Fibroblast of peridontal ligament (primary cell): Measurements from ENCODE around the gene FCHSD2.
A peak's percentile ranks its signal among the peaks of the same experiment; 100 is the strongest.
"Not testable (repeated sequence)": the region's sequence is repeated elsewhere in the genome, so short reads cannot be mapped to it uniquely, and the experiment has no call there.

ENCODE experiments used
- DNase-seq: peaks from one replicate; pipeline ENCODE4 v3.0.0-alpha.2; 2010; ENCODE audit errors: extremely low read depth

FCHSD2 gene

DNA sequence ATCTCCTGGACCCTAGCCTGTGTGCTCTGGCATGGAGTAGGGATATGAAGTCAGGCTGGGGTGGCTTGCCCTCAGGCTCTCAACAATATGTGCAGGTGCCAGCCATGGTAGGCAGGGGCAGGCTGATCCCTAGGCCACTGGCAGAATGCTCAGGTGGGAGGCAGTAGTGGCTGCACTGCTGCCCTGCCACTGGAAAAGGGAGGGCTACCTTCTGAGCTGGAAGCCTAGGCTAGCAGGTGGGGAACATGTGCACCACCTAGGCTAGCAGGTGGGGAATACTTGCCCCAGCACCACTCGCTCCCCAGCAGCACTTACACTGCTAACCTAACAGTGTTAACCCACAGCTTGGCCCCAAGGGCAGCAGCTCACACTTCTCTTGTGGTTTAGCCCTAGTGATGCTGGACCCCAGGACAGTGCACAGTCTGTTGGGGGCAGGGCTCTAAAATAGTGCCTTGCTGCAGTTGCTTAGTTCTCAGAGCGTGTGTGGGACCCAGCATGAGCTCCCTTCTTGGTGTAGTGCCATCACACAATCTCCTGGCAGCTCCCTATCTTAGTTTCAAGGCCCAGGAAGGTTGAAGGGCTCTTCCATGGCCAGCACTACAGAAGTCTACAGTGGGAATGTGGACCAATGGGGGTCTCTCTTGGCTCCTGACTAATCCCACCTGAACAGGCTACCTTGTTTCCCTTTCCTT lies 130.8 kb downstream of the FCHSD2 start:
- DNase-seq = no peak

DNA sequence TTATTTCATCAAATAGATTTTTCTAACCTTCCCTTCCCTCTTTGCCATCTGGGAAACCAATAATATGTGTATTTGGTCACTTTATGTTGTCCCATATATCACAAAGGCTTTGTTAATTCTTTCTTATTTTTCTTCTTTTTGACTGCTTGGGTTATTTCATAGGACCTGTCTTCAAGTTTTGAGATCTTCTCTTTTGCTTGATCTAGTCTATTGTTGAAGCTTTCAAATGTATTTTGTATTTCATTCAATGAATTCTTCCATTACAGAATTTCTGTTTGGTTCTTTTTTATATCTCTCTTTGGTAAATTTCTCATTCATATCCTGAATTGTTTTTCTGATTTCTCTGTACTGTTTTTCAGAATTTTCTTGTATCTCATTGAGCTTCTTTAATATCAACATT lies 132.1 kb downstream of the FCHSD2 start:
- DNase-seq = no peak

DNA sequence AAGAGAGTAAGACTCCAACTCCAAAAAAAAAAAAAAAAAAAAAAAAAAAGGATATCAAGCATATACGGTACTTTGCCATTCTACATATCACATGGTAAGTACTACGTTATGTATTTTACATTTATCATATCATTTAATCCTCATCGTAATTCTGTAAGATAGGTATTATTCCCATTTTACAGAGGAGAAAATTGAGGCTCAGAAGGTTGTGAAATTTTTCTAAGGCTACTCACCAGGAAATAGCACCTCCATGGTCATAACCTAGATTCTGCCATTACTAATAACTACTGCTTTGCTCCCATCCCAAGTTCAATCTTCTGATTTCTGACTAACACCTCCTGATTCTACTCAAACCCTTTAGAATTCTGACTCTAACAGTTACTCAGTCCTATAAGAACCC lies 138.0 kb downstream of the FCHSD2 start:
- no peak for DNase-seq

DNA sequence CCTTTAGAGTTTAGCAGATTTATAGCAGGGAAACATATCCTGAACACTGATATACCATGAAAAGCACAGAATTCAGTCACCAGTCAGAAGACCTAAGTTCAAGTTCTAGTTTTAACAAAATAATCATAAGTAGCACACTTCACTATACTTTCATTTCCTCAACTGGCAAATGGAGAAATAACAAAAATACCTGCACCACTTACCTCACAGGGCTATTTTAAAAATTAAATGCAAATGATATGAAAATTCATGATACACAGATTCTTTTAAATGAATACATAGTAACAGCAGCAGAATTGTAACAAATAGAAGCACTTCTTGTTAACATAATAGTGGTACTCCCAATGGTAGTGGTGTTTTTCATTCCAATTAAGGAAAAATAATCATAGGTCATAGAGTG lies 139.0 kb downstream of the FCHSD2 start:
- no peak for DNase-seq

DNA sequence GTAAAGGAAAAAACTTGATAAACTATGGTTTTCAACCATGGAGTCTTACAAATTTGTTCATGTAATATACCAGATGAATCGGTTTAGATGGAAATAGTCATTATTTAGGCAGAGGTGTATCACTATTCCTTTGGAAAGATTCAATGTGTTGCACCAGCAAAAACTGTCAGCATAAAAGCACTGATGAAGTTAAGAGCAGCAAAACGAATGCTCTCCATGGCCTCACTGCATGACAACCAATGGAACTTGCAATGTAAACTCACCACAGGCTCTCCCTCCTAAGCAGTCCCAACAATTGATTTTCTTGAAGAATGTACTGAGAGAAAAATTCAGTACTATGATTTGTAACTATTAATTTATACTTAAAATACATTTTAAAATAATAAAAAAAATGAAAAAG lies 139.9 kb downstream of the FCHSD2 start:
- DNase-seq = no peak

DNA sequence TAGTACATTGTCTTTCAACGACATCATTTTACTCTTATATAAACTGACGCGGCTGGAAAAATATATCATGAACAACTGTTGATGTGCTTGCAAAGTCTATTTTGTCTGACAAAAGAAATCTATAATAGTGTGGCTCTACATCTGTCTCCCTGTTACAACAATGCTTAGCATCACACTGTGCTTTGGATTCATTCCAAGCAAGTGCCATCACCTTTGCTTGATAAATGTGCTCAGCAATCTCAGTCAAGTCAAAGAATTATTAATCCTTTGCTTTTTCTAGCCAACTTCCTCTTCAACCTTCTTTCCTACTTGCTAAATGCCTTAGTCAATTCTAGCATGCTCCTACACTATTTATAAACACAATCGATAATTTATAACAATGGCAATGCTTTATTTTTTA lies 140.5 kb downstream of the FCHSD2 start:
- no peak for DNase-seq

DNA sequence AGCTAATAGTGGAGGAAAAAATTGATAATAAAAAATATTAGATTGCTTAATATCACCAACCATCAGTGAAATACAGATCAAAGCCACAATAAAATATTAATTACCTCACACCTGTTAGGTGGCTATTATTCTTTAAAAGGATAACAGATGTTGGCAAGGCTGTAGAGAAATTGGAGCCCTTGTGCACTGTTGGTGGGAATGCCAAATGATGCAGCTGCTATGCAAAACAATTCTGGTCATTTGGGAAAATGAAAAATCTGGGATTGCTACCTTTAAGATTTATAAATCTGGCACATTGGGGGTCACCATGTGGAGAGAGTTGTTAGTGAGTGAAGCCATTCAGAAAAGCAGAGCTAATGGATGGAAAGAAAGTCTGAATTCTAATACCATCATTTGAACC lies 143.4 kb downstream of the FCHSD2 start:
- no peak for DNase-seq

DNA sequence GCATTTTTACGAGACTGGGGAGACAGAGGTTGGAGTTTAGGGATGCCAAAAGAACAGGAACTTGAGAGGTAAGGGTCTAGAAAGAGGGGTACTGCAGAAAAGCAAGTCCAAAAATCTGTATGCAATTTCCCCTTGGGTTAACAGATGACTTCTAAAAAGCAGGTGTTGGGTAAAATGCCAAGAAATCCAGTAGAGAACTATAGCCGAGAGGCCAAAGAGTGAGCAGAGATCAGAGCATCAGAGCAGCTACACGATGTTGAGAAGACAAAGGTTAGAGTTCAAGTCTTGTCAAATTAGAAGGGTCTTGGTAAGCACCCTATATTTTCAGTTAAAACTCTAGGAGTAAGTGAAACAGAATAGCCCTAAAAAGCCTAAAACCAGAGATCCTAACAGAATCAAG lies 145.2 kb downstream of the FCHSD2 start:
- DNase-seq = no peak

DNA sequence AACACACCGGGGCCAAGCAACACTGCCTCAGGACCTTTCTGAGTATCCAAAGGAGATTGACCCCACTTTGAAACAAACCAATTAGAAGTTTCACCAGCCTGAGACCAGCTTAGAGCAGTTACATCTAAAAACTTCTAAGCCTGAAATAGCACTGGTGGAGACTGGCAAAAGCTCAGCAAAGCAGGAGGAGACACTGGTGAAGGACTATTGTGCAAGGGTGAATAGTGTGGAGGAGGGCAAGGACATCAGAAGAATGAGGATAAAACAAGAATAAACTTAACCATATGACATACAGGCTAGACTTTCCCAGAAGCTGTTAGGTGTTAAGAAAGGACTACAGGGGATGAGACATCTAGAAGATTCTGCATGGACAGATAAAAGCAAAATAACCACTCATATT lies 152.4 kb downstream of the FCHSD2 start:
- DNase-seq = peak; percentile 44

DNA sequence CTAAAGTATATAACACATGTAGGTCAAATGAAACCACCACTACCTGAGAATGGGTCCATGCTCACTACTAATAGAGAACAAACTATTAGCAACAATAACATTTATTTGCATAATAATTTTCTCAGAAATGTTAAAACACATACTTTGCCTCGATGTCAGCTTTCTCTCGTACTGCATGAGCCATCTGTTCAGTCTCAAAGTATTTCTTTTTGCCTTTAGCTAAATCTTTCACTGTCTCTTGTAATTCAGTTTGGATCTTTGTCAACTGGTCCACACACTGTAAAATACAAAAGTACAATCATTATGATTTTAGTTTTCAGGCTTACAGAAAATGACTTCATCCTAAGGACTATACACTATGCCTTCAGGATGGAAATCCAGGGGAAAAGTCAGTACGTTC lies 153.3 kb downstream of the FCHSD2 start:
- DNase-seq = no peak

DNA sequence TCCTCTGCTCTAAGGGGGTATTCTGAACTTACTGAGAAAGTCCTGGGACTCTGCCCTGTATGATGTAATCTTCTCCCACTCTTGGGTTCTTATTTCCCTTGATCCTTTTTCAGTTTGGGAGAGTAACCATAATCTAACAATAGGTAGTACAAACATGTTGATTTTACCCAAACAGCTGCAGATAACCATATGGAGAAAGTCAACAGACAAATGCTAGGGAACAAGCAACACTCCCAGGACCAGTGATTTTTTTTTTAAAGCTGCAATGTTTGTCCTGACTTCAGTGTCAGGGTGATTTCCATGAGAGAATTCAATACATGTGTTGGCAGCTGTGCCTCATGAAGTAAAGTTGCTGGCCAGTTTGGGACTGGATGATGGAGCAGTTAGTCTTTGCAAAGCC lies 156.5 kb downstream of the FCHSD2 start:
- DNase-seq = peak; percentile 38

DNA sequence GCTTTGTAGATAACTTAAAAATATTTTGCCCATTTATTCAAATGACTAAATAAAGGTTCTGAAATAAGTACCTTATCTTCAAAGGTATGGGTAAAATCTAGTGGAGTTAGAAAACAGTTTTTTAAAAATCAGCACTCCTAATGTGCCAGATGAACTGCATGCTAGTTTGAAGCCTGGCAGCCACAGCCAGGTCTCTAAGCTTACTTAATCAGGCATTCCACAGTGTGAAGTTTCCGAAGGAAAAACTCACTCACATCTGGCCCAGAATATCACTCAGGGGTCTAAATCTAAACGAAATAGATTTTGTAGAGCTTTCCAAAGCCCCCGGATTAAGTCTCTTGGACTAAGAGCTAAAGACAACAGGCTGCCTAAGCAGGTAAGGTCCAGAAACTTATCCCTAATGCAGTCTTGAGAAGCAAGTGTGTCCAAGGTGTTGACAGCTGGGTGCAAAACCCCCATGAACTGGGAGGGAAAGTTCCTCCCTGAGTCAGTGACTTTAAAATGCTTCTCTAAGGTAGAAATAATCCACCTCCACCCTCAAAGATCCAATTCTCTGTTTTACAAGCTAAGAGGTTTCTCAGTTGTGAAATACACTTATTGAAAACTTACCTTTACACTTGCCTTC lies 157.6 kb downstream of the FCHSD2 start:
- no peak for DNase-seq

DNA sequence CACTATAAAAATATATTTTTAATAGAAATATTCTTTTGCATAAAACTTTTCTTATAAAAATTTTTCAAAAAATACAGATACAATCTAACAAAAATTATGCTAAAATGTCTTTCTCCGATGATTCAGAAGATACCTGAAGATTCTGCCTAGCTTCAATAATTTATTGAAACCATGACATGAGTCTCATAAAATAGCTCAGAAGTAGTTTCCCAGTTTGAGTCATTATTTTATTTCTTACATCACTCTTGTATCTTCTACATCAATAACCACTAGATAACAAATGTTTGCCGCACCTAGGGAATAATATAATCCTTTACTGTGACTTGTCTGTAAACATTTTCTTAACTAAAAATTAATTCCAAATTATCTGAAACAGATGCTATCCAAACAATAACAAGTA lies 158.6 kb downstream of the FCHSD2 start:
- DNase-seq = no peak

DNA sequence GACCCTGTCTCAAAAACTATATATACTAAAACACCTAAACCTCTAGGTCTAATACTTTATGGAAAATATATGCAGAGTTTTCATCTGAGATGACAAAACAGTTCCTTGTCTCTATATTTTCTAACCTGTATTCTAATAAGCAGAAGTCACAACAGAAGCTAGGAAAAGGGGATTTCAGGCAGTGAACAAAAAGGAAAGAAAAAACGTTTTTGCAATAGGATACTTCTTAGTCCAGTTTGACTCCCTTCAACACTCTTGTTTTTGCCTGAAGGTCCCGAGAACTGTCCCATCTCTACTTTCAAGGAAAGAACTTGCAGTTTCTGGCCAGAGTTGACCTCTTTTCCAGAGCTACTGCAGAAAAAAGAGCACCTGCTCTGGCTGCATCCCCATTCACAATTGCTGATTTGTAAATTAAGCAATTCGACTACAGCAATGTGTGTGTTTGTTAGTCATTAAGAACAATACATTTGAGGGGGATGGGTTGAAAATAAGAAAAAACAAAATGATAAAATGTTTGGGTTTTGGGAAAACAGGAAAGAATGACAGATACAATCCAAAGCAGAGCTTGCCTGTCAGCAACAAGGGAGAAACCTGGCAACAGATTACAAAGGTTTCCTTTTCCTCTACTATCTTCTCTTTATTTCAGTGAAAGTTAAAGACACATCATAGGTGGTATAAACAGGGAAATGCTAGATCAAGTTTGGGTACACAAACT lies 160.0 kb downstream of the FCHSD2 start:
- DNase-seq = no peak

DNA sequence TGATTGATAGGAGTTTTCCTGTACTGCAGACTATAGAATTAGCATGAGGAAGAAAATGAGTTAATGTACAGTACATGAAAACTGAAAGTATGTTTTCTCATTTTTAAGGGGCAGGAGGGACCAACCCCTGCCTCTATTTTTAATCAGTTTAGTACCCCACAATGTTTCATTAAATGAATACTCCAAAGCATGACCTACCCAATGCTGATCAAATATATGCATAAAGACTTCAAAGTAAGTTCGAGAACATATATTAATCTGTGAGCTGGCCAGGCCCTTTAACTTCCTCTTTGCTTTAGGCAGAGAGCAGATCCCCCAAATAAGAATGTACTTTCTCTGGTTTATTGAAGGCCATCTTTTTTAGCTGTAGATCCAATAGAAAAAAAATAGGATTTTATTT lies 161.0 kb downstream of the FCHSD2 start:
- no peak for DNase-seq

DNA sequence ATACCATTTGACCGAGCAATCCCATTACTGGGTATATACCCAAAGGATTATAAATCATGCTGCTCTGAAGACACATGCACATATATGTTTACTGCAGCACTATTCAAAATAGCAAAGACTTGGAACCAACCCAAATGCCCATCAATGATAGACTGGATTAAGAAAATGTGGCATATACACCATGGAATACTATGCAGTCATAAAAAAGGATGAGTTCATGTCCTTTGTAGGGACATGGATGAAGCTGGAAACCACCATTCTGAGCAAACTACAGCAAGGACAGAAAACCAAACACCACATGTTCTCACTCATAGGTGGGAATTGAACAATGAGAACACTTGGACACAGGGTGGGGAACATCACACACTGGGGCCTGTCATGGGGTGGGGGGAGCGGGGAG lies 164.3 kb downstream of the FCHSD2 start:
- not testable (repeated sequence) for DNase-seq

DNA sequence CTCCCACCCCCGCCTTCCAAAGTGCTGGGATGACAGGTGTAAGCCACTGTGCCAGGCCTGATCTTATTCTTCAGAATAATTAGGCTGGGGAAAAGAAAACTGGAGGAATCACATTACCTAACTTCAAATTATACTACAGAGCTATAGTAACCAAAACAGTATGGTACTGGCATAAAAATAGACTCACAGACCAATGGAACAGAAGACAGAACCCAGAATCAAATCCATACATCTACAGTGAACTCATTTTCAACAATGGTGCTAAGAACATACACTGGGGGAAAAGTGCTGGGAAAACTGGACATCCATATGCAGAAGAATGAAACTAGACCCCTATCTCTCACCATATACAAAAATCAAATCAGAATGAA lies 165.6 kb downstream of the FCHSD2 start:
- not testable (repeated sequence) for DNase-seq

DNA sequence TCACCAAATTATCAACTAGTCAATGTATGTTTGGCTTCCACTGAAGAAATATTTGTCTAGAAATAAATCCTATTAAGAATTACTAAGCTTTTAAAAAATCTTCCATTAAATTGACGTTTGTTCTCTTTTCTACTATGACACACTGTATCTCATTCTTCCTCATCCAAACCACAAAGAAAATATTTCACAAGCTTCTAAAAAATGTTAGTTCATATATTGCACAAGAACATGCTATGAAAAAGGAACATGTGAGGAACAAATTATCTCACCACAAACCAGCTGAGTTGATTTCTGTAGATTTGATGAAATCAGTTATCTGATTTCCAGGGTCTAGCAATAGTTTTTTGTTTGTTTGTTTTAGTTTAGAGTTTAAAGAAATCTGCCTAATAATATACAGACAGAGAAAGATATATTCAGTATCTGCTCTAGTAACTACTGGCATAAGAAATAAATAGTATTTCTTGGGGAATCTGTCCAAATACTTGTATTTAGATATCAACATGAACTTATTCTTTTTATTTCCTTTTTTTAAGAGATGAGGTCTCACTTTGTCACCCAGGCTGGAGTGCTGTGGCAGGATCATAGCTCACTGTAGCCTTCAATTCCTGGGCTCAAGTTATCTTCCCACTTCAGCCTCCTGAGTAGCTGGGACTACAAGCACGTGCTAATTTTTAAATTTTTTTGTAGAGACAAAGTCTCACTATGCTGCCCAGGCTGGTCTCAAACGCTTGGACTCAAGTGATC lies 166.2 kb downstream of the FCHSD2 start:
- peak; percentile 97 for DNase-seq

DNA sequence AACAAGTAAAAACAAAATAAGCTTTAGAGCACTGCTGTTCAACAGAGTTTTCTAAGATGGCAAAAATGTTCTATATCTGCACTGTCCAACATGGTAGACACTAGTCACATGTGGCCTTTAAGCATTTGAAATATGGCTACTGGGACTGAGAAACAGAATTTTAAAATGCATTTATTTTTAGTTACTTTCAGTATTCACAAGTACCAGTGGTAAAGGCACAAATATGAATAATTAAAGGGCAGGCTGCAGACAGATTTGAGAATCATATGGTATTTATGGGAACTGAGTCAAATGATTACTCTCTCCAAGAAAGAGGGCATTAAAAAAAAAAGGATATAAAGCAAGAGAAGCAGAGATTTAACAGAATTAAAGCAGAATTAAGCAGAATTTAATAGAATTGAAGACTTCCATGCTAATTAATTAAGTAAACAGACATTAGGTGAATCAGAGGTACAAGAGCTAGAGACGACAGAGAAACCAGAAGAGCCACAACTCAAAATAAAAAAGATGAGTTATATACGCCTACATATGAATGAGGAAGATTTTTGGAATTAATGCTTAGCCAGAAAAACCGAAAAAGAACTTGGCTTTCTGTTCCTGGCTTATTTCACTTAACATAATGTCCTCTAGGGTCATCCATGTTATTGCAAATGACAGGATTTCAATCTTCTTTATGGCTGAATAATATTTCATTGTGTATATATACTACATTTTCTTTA lies 167.5 kb downstream of the FCHSD2 start:
- no peak for DNase-seq

DNA sequence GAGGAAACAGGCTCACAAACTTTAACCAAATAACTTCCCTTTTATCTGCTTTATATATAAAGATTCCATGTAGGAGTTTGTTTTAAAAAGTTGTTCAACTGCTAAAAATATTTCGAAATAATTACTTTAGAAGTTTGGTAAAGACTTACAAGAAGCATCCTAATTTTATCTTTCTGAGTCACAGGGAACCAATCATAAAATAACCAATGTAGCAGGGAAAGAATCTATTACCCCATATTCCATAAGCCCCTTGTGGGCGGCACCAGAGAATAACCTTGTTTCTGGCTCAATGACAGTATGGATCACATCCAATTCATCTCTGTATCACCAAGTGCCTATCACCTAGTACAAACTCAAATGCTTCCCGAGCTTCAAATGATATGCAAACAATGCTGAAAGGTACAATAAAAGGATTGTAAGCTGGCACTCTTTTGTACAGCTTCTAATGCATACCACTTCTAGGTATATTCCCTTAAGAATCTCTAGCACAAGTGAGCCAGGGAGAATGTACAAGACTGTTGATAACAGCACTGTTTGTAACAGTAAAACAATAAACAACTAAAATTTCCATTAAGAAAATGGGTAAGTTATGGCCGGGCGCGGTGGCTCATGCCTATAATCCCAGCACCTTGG lies 169.5 kb downstream of the FCHSD2 start:
- DNase-seq = peak; percentile 82

DNA sequence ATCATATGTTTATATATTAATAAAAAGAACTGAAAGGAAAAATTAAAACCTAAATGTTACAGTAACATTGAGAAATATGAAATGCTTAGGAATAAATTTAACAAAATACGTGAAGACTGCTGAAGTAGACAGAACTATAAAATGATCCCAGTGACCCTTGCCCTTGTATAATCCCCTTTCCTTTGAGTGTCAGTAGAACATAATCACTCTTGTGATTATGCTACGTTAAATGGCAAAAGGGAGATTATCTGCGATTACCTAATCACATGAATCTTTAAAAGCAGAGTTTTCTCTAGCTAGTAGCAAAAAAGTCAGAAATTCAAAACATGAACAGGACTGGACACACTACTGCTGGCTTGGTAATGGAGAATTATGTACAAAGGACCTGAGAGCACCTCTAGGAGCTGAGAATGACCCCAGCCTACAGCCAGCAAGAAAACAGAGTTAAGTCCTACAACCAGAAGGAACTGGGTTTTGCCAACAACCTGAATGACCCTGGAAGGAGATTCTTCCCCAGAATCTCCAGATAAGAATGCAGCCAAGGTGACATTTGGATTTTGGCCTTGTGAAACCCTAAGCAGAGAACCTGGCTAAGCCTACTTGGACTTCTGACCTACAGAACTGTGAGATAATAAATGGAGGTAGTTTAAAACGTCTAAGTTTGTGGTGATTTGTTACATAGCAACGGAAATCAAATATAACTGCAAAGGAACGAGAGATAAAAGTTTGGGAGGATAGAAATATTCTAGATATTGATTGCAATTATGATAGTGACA lies 170.7 kb downstream of the FCHSD2 start:
- no peak for DNase-seq
